Endodermal cell (in vitro differentiated cells): Measurements from ENCODE around the gene ESYT3. TPM values are rescaled to one million over a fixed set of nuclear protein-coding genes. Genes with fewer than 3 reads are reported as not detected.

Source experiments
- DNase-seq: peaks from one replicate; pipeline ENCODE4 v3.0.0-alpha.2; 2017
- H3K27ac ChIP-seq: 2 replicates; pipeline ENCODE4 v1.5.1; 2013; ENCODE audit warnings: mild to moderate bottlenecking, low read depth, low read length, moderate library complexity
- H3K27me3 ChIP-seq: 2 replicates; pipeline ENCODE4 v1.6.1; 2013; ENCODE audit warnings: mild to moderate bottlenecking, low read length, moderate library complexity; ENCODE audit not compliant: insufficient read depth, control insufficient read depth, poor library complexity, severe bottlenecking
- H3K36me3 ChIP-seq: 2 replicates; pipeline ENCODE4 v1.7.0; 2013; ENCODE audit warnings: mild to moderate bottlenecking, low read length, moderate library complexity; ENCODE audit not compliant: control insufficient read depth, insufficient read depth
- H3K4me1 ChIP-seq: one replicate; pipeline ENCODE4 v1.7.0; 2013; ENCODE audit warnings: low read length; ENCODE audit not compliant: control insufficient read depth, insufficient read depth
- H3K4me3 ChIP-seq: 2 replicates; pipeline ENCODE4 v1.5.1; 2013; ENCODE audit warnings: mild to moderate bottlenecking, low read length, moderate library complexity
- H3K9ac ChIP-seq: 2 replicates; pipeline ENCODE4 v1.6.1; 2013; ENCODE audit warnings: mild to moderate bottlenecking, low read length, moderate library complexity; ENCODE audit not compliant: poor library complexity, severe bottlenecking; ENCODE audit errors: extremely low read depth
- H3K9me3 ChIP-seq: 2 replicates; pipeline ENCODE4 v1.6.1; 2013; ENCODE audit warnings: mild to moderate bottlenecking, low read length, moderate library complexity; ENCODE audit not compliant: control insufficient read depth
- H3K27ac Mint-ChIP-seq: 2 replicates; pipeline ENCODE4 v1.8.0; 2020; ENCODE audit warnings: mixed read lengths
- H3K27me3 Mint-ChIP-seq: 2 replicates; pipeline ENCODE4 v1.8.0; 2021; ENCODE audit warnings: mild to moderate bottlenecking, mixed read lengths; ENCODE audit not compliant: insufficient read depth
- H3K36me3 Mint-ChIP-seq: 2 replicates; pipeline ENCODE4 v1.8.0; 2020; ENCODE audit warnings: low read depth, mixed read lengths
- H3K4me1 Mint-ChIP-seq: 2 replicates; pipeline ENCODE4 v1.8.0; 2020; ENCODE audit warnings: mixed read lengths
- H3K4me3 Mint-ChIP-seq: 2 replicates; pipeline ENCODE4 v1.8.0; 2020; ENCODE audit warnings: mild to moderate bottlenecking, moderate library complexity, mixed read lengths
- H3K9me3 Mint-ChIP-seq: 2 replicates; pipeline ENCODE4 v1.8.0; 2020; ENCODE audit warnings: mild to moderate bottlenecking, mixed read lengths
- WGBS, 2 experiments: methylation state at CpG; one replicate each; pipeline versions ENCODE4 v1.1.5 to v1.1.7; 2013; ENCODE audit warnings: missing lambda C conversion rate in 2 of 2, mixed read lengths in 1 of 2; ENCODE audit not compliant: insufficient coverage in 1 of 2, insufficient read length in 1 of 2; 5-methylcytosine and 5-hydroxymethylcytosine counted together
- total RNA-seq, 2 donors: library from RNA; stranded (reverse); fragmentation: NEBNext Ultra II Directional in 1 of 2; extraction: Animal tissue kit (Norgen Biotek cat#: 25700) in 1 of 2; gene quantifications; 2 replicates in 1 of 2; 3 replicates in 1 of 2; pipeline ENCODE4 v1.2.1, GENCODE V29; 2021
- TF ChIP-seq, protein P1 (sequence below): fragments of 200-600 bp; sonication (generic); conservative IDR thresholded peaks from 2 replicates; pipeline ENCODE4 v1.5.0; 2021; ENCODE audit warnings: antibody characterized with exemption, mild to moderate bottlenecking

Gene ESYT3
- total RNA-seq, 2 donors from 2014 or later, result 7.7 to 10.2 TPM

DNA sequence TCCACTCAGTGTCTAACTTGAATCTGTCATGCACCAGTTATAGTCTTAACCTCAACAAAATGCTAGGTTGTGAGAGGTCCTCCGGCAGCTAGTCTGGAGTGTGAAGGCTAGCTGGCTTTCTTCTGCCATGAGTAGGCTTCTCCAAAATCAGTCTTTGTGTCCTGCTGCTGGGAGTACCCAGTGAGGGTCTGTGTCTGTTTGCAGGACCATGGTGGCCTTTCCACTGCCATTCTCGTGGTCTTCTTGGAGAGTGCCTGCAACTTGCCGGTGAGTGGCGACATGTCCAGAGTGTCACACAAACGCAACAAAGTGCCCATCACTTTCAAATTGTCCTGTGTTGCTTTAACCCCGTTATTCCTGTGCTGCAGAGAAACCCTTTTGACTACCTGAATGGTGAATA, 34.0 kb downstream of the ESYT3 start:
- H3K4me1 Mint-ChIP-seq, result no peaks in the 10 kb centered on the region
- H3K27me3 ChIP-seq, result no peaks in the 10 kb centered on the region
- no peak overlapping the region for H3K9ac ChIP-seq
- no peaks in the 10 kb centered on the region for H3K4me1 ChIP-seq
- WGBS, 2 experiments, result 84 to 86% methylated on average over 6 of the region's 6 CpGs
- no peak for DNase-seq
- H3K36me3 ChIP-seq, result no peaks in the 10 kb centered on the region
- no peaks in the 10 kb centered on the region for H3K9me3 ChIP-seq
- peaks cover 8% of the 10 kb centered on the region for H3K36me3 Mint-ChIP-seq
- TF ChIP-seq, protein P1, sequence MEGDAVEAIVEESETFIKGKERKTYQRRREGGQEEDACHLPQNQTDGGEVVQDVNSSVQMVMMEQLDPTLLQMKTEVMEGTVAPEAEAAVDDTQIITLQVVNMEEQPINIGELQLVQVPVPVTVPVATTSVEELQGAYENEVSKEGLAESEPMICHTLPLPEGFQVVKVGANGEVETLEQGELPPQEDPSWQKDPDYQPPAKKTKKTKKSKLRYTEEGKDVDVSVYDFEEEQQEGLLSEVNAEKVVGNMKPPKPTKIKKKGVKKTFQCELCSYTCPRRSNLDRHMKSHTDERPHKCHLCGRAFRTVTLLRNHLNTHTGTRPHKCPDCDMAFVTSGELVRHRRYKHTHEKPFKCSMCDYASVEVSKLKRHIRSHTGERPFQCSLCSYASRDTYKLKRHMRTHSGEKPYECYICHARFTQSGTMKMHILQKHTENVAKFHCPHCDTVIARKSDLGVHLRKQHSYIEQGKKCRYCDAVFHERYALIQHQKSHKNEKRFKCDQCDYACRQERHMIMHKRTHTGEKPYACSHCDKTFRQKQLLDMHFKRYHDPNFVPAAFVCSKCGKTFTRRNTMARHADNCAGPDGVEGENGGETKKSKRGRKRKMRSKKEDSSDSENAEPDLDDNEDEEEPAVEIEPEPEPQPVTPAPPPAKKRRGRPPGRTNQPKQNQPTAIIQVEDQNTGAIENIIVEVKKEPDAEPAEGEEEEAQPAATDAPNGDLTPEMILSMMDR, result no peak
- no peak overlapping the region for H3K4me3 Mint-ChIP-seq
- H3K9me3 Mint-ChIP-seq, result no peaks in the 10 kb centered on the region
- no peak overlapping the region for H3K27ac ChIP-seq
- H3K27ac Mint-ChIP-seq, result no peak overlapping the region
- no peak overlapping the region for H3K4me3 ChIP-seq
- H3K27me3 Mint-ChIP-seq, result no peaks in the 10 kb centered on the region

DNA sequence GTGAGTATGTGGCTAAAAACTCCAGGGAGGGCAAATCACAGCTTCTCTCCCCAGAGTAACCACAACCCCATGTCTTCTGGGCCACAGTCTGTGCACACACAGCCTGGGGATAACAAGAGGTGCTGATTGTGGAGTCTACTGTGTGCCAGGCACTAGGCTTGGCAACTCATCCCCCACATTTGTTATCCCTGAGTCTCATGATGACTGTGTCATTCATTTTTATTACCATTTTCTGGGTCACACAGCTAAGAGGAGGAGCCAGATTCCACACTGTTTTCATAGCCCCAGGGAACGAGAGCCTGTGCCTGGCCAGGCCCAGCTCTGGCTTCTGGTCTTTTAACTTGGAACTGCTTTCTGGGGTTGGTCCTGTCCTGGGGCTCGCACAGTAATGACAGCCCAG, 34.5 kb downstream of the ESYT3 start:
- no peaks in the 10 kb centered on the region for H3K4me1 ChIP-seq
- no peaks in the 10 kb centered on the region for H3K9me3 ChIP-seq
- no peak overlapping the region for H3K4me3 ChIP-seq
- TF ChIP-seq, protein P1, result no peak
- H3K27me3 ChIP-seq, result no peaks in the 10 kb centered on the region
- no peak overlapping the region for H3K4me3 Mint-ChIP-seq
- H3K36me3 Mint-ChIP-seq, result peaks cover 8% of the 10 kb centered on the region
- H3K27ac ChIP-seq, result no peak overlapping the region
- no peaks in the 10 kb centered on the region for H3K27me3 Mint-ChIP-seq
- H3K9ac ChIP-seq, result no peak overlapping the region
- H3K9me3 Mint-ChIP-seq, result no peaks in the 10 kb centered on the region
- no peak overlapping the region for H3K27ac Mint-ChIP-seq
- H3K4me1 Mint-ChIP-seq, result no peaks in the 10 kb centered on the region
- no peak for DNase-seq
- 84 to 100% methylated on average over 1 to 2 of the region's 2 CpGs for WGBS, 2 experiments
- H3K36me3 ChIP-seq, result no peaks in the 10 kb centered on the region

DNA sequence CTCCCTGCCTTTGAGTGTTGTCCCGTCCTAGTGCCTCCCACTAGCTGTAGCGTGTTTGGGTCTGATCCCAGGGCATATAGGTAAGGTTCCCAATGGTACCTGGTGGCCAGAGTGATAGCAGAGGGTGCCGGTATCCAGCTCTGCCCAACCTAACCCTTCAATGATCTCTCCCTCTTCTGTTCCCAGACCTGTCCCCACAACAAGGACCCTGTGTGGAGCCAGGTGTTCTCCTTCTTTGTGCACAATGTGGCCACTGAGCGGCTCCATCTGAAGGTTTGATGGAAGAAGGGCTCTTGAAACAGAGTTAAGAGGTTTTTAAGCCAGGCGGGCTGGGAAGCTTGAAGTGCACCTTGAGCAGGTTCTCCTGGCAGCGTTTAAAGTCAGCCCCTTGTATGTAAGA, 35.5 kb downstream of the ESYT3 start:
- H3K9me3 ChIP-seq, result no peaks in the 10 kb centered on the region
- Mint-ChIP-seq H3K27ac (no peak overlapping the region), H3K9me3 (no peaks in the 10 kb centered on the region), H3K4me3 (no peak overlapping the region), H3K36me3 (peaks cover 8% of the 10 kb centered on the region), H3K4me1 (no peaks in the 10 kb centered on the region), H3K27me3 (no peaks in the 10 kb centered on the region)
- no peaks in the 10 kb centered on the region for H3K27me3 ChIP-seq
- H3K4me3 ChIP-seq, result no peak overlapping the region
- no peak overlapping the region for H3K27ac ChIP-seq
- no peak for DNase-seq
- H3K4me1 ChIP-seq, result no peaks in the 10 kb centered on the region
- no peaks in the 10 kb centered on the region for H3K36me3 ChIP-seq
- 88 to 95% methylated on average over 4 to 6 of the region's 6 CpGs for WGBS, 2 experiments
- TF ChIP-seq, protein P1, result no peak
- H3K9ac ChIP-seq, result no peak overlapping the region
